ENCODE measurements around the gene TMEM167A.

The TMEM167A gene

GRCh38 chr5:83034528-83035207 lies 42.5 kb downstream of the TMEM167A start:
- DNase-seq, result no peak

DNA sequence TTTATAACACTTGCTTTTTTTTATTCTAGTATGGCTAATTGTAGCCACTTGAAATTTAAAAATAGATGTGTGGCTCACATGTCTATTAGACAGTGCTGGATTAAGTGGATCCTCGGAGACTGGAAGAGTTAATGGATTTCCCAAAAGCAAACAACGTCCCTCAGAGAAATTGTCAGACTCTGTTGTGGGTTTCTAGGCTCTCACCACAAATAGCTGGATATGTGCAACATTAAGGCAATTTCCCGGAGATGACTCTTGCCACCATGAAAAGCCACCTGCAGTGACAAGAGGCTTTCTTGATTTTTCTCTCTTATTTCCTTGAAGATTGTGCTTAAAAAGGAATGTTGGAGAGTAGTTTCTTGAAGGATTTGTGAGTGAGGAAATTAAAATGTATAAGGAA lies 43.2 kb downstream of the TMEM167A start:
- DNase-seq, result no peak

- no peak for DNase-seq
Observed at GRCh38 chr5:83031381-83031780, 45.8 kb downstream of the TMEM167A start.

- no peak for DNase-seq
Observed at GRCh38 chr5:83029912-83030311, 47.3 kb downstream of the TMEM167A start.

- no peak for DNase-seq
Observed at GRCh38 chr5:83026930-83027687, 50.1 kb downstream of the TMEM167A start.

- no peak for DNase-seq
Observed at GRCh38 chr5:83026516-83026915, 50.7 kb downstream of the TMEM167A start.

GRCh38 chr5:83025690-83026478 lies 51.3 kb downstream of the TMEM167A start:
- DNase-seq, result no peak

DNA sequence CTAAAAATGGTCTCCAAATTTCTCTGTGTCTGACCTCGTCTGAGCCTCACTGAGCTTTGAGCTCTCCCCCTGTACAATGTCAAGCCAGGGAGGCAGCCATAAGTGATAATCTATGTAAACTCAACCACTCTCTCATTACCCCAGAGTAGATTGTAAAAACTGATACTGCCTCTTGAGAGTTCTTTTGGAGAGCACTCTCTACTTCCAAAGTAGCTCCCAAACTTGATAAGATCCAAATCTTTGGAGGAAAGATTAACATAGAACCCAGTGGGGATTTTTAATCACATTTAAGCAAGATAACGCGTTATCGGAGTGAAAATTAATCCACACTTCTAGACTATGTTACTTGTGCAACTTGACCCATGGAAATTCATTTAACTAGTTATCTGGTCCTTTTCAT lies 54.9 kb downstream of the TMEM167A start:
- no peak for DNase-seq

DNA sequence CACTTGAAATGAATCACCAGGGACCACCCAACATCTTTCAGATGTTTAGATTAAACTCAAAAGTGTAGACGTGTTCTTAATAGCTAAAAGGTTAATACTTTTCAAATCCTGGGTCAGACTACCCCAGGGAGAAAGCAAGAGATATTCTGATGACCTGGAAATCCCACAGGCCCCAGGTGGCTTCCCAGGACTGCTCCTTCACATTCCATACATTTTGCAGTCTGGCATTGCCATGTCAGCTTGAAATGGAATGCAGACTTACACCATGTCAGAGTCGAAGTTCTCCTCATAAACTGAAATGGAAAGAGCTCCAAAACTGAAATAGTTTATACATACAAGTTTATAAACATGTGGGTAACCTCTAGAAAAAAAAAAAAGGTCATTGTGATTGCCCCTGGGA lies 61.5 kb downstream of the TMEM167A start:
- no peak for DNase-seq

- no peak for DNase-seq
Observed at GRCh38 chr5:83011985-83012384, 65.2 kb downstream of the TMEM167A start.

- DNase-seq, result no peak
Observed at GRCh38 chr5:83009408-83009807, 67.8 kb downstream of the TMEM167A start.

GRCh38 chr5:83007755-83008154 lies 69.4 kb downstream of the TMEM167A start:
- DNase-seq, result no peak

GRCh38 chr5:83006683-83007283 lies 70.4 kb downstream of the TMEM167A start:
- no peak for DNase-seq

DNA sequence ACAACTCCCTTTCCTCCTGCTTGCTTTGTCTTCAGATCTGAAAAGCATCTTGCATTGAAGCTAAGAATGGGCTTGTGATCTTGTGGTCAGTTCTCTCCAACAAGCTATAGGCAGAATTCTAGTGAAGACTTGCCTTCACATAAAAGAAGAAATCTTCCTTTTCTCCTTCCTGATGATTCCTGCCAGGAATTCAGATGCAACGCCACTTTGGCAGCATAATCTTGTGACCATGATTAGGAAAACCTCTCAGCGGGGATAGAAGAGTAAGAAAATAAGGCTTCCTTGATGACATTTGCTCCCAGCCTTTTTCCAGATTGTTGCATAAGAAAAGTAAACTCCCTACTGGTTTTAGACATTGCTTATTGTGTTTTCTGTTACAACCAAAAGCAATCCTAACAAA lies 73.4 kb downstream of the TMEM167A start:
- DNase-seq, result no peak
